GM12875 (cell line): ENCODE results near the gene PLEKHD1.

Experiments used
- H3K4me3 ChIP-seq: one replicate; pipeline ENCODE4 v1.5.1; 2011; ENCODE audit warnings: low read depth, low read length, control low read depth
- TF ChIP-seq, protein P1 (sequence below): IDR thresholded peaks from 2 replicates; pipeline ENCODE4 v1.5.1; 2011; ENCODE audit warnings: low read depth, mild to moderate bottlenecking, control low read depth, inconsistent platforms, low read length, moderate library complexity, borderline replicate concordance; ENCODE audit not compliant: insufficient read depth

Gene PLEKHD1

DNA sequence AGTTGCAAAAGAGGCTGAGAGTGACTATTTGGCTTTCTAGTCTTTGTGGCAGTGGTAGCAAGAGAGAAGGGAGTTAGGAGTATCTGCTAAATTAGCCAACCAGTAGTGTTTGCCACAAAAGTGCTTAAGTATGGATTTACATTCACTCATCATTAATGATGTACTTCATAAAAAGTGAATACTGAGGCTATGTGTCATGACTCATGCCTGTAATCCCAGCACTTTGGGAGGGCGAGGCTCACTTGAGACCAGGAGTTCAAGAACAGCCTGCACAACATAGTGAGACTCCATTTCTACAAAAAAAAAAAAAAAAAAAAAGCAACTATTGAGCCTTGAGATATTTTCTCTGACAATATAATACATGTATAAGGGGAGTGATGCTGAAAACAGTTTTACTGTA is 53.4 kb downstream of the PLEKHD1 start:
- H3K4me3 ChIP-seq = no peak overlapping the region

DNA sequence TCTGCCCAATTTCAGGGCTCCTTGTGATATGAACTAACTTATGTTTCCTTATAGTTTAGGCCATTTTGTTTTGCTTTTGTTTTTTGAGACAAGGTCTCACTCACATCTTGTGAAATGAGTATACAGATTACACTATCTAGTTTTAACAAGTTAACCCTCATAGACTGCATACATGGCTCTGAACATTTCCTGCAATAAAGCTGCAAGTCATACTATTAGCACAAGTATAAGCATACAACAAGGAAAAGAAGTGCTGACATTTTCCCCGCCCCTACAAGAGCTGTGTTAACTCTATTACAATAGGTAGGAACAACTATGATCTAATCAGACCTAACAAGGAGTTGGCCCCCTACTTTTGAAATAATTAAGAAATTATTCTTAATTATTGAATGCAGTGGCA is 54.2 kb downstream of the PLEKHD1 start:
- TF ChIP-seq, protein P1, sequence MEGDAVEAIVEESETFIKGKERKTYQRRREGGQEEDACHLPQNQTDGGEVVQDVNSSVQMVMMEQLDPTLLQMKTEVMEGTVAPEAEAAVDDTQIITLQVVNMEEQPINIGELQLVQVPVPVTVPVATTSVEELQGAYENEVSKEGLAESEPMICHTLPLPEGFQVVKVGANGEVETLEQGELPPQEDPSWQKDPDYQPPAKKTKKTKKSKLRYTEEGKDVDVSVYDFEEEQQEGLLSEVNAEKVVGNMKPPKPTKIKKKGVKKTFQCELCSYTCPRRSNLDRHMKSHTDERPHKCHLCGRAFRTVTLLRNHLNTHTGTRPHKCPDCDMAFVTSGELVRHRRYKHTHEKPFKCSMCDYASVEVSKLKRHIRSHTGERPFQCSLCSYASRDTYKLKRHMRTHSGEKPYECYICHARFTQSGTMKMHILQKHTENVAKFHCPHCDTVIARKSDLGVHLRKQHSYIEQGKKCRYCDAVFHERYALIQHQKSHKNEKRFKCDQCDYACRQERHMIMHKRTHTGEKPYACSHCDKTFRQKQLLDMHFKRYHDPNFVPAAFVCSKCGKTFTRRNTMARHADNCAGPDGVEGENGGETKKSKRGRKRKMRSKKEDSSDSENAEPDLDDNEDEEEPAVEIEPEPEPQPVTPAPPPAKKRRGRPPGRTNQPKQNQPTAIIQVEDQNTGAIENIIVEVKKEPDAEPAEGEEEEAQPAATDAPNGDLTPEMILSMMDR = no peak
- no peak overlapping the region for H3K4me3 ChIP-seq

More for the DNA sequence above, 53.4 kb downstream of the PLEKHD1 start:
- TF ChIP-seq, protein P1 = no peak

GRCh38 chr14:69539631-69540410 is 55.3 kb downstream of the PLEKHD1 start:
- TF ChIP-seq, protein P1 = no peak
- no peak overlapping the region for H3K4me3 ChIP-seq

DNA sequence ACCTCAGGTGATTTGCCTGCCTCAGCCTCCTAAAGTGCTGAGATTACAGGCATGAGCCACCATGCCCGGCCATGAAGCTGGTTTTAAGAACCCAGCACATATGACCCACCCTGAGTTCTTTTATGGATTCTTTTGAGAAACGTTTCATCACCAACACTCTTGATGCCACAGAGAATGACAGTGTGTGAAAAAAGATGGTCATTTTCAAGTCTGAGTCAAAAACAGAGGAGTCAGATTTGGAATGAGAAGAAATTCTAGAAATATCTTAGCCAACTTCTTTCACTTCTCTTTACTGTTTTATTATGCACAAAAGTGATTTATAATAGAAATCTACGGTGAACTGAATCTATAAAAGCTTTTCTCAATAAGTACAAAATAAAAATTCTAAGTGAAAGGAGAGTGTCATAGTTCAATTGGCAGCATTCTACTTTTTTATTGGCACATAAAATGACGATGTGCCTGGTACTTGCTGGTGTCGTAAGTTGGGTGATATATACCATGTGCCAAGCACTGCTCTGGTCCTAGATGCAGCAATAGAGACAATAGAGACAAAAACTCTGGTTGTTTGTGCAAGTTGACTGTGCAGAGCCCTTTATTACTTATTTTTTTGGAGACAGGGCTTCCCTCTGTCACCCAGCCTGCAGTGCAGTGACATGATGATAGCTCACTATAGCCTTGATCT is 56.3 kb downstream of the PLEKHD1 start:
- no peak overlapping the region for H3K4me3 ChIP-seq
- TF ChIP-seq, protein P1 = no peak

GRCh38 chr14:69542311-69542710 is 57.8 kb downstream of the PLEKHD1 start:
- H3K4me3 ChIP-seq = no peak overlapping the region
- TF ChIP-seq, protein P1 = no peak

- no peak overlapping the region for H3K4me3 ChIP-seq
- TF ChIP-seq, protein P1 = no peak
Observed at GRCh38 chr14:69543341-69544115, 59.0 kb downstream of the PLEKHD1 start.
